HT-29 (cell line): ENCODE measurements around the gene SPATA16. TPM values are rescaled to one million over a fixed set of nuclear protein-coding genes. Genes with fewer than 3 reads are reported as not detected.

Source experiments
- DNase-seq: peaks from one replicate; pipeline ENCODE4 v3.0.0-alpha.2; 2015; ENCODE audit warnings: low spot score
- total RNA-seq: library from RNA; depleted of rRNA; stranded (reverse); fragments of >200 nt; shearing (Covaris generic); gene quantifications from 2 replicates; pipeline ENCODE4 v1.2.3, GENCODE V29; 2014

The SPATA16 gene
- total RNA-seq, 1 experiment from 2014 or later: not detected

DNA sequence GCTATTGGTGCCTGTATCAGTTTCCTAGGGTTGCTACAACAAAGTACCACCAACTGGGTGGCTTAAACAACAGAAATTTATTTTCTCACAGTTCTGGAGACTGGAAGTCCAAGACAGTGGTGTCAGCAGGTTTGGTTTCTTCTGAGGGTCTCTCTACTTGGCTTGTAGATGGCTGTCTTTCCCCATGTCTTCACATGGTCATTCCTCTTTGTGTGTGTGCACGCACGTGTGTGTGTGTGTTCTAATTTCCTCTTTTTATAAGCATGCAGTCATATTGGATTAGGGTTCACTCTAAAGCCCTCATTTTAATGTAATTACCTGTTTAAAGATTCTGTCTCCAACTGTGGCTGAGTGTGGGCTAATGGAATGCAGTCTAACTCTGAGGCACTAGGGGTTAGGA, 182.5 kb downstream of the SPATA16 start:
- no peak for DNase-seq

DNA sequence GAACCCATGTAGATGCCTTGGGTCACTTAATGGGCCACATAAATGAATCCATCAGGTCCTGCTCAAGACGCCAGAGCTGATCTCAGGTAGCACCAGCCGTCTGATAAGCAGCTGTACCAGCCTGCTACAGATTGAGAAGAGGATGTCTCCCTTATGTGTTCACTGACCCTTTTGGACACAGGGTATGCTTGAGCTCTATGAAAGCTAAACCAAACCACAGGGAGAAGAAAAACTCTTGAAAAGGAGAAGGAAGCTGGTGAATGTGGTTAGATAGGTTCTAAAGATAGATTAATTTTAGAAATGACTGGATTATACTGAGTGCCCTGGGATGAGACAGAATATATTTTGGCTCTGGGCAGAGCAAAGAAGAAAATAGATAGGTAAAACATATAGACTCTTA, 187.5 kb downstream of the SPATA16 start:
- DNase-seq: no peak

DNA sequence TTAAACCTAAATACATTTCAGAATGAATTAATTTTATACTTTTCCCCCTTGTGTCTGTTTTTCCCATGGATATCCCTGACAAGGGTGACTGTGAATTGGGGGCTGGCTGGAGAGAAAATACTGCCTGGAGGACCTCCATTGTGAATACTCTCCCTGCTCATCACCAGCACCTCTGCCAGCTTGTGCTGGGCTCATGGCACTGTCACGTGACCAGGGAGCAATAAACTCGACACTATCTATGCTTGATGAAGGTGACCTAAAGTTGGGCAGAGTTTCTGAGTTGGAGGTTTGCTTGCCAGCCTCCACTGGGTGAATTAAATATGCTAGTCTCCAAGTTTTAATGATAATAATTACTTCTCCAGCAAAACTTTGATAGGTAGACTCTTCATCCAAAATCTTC, 189.5 kb downstream of the SPATA16 start:
- DNase-seq: no peak

DNA sequence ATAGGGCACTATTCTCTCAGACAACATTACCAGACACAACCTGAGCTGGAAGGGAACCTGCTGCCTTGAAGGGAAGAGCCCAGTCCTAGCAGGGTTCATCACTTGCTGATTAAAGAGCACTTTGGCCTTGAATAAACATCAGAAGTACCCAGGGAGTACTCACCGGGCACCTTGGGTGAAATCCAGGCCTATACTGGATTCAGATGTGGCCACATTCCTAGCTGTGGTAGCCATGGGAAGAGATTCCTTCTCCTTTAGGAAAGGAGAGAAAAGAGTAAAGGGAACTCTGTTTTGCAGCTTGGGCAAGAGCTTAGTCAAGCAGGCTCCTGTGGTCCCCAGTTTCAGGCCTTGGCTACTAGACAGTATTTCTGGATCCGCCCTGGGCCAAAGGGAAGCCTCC, 195.0 kb downstream of the SPATA16 start:
- no peak for DNase-seq

DNA sequence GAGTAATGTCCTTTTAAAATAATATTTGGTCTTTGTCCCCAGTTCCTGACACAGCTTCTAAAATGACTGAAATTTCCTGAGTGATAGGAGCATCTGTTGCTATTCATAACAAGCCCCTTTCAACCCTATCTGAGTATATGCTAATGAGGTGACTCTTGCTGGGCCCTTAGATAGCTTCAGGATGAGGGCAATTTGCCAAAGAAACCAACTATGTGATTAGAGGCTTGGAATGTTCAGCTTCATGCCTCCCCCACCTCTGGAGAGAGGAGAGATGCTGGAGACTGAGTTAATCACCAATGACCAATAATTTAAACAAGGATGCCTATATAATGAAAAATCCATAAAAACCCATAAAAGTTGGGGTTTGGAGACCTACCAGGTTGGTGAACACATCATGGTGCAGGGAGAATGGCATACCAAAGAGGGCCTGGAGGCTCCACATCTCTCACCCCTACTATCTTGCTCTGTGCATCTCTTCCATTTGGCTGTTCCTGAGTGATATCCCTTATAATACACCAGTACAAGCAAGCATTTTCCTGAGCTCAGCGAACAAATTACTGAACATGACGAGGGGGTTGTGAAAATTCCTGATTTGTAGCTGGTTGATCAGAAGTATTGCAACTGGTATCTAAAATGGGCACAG, 201.3 kb downstream of the SPATA16 start:
- DNase-seq: no peak

DNA sequence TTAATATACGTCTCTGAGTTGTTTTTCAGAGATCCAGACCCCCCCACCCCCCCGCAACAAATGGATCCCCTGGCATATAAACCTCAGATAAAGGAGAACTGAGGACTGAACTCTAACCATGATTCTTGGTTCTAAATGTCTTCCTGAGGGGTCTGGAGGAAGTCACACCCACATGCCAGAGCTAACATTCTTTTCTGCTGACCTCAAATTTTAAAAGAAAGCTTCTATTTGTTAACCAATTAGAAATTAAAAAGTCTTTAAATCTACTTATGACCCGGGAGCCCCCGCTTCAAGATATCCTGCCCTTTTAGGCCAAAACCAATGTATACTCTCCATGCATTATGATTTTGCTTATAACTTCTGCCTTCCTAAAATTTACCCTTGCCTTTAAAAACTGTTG, 202.2 kb downstream of the SPATA16 start:
- no peak for DNase-seq

DNA sequence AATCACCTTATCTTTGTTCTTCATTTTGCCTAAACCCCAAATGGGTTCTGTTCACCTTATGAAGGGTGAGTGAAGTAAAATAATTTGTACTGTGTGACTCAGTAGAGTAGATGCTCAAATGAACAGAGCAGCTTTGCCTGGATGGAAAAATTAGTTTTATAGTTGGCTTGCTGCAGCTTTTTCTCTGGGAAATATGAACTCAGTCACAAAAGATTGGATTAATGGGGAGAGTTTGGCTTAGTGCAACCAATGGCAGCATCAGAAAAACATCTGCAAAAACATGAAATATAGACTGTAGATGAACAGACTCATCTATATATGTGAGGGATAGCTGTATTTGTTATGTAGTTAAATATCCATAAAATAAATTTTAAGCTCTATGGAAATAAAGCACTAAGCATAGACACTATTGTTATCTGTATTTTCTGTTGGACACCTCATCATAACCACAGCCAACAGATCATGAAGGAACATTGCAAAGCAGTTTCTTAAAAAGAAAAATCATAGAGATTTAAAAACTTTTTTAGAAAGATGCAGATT, 209.2 kb downstream of the SPATA16 start:
- DNase-seq: no peak

DNA sequence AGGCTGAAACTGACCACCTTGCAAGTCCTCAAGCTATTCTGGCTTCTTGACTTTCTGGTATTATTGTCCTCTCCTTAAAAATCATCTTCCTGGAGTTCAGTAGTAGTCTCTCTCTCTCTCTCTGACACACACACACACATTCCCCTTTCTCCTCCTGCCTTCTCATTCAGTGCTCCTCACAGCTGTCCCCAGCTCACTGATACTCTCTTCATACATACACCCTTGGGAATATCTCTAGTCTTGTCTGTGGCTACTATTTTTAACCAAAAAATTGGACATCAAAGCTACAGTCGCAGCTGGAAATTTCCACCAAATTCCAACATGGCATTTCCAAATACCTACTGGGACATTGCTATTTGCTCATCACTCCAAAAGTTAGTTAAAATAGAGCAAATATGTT, 211.6 kb downstream of the SPATA16 start:
- no peak for DNase-seq

DNA sequence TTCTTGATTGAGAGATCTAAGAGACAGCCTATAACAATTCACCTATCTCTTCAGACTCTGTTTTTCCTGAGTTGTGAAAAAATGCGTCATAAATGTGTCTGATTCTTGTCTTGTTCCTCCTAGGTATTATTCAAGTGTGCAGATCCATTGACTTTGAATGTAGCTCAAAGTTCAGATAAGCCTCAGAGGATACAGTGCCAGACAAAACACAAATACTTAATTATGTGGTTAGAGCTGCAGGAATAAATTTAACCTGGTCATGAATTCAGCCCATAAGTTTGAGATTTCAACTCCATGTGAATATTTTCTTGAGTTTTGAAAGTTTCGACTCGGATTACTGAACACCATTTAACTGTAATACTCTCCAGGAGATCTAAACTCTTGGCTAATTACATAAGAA, 216.5 kb downstream of the SPATA16 start:
- DNase-seq: no peak

DNA sequence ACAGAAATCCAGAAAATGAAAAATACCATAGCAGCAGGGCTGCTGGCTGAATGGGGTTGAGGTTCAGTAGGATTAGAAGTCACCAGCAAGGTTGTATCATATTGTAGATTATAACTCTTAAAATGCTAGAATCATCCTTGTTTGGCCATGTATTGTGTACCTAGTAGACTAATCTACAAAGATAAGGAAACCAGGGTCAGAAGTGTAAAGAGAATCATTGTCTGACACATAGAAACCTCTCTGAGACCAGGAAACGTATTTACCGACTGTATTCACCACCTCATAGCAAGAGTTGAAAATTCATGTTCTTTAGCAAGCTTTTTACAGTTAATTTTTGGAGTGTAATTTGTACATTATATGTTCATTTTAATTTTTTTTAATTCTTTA, 221.7 kb downstream of the SPATA16 start:
- DNase-seq: no peak

DNA sequence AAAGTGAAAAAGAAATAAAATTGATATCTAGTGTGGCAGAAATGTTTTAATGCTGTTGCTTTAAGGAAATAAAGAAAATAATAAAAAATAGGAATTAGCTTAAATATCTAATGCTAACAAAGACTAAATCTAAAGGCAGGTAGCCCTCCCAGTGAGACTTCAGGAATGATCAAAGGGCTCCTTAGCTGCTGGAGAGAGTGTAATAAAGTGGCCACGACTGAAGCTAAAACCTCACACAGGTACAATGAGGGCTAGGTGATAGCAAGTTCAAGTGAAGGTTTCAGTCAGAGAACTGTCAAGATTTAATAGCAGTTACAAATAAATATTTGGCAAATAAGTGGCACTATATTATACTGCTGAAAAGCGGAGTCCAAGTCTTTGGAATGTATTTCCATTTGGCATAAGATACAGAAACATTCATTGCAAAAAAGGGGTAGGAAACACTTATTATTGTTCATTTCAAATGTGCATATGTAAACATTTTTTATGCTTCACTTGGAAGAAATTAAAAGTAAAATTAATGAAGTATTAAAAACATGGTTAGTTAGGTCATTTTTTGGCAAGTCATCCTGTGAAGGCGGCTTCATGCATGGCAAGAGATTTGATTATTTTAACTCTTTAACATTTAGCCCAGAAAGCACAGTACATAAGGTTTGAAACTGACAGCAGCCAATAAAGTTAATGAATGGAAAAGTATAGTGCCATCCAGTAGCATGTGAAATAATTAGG, 222.3 kb downstream of the SPATA16 start:
- DNase-seq: no peak

DNA sequence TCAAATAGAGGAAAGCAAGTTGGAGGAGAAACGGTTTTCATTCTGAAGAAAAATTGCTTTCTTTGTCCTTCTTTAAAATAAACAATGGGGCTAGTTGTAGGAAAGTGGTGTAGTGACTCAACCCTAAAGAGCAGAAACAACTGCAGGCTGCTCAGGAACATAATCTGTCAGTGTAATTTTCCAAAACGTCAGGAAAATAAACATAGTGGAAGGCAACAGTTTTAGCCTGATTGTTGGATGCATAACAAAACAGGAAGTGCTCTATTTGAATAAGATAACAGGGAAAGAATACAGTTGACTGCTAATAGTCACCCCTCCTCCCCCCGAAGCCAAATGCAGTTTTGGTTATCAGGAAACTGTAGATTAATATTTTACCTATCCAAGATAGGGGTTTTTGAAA, 222.9 kb downstream of the SPATA16 start:
- DNase-seq: peak; percentile 9

DNA sequence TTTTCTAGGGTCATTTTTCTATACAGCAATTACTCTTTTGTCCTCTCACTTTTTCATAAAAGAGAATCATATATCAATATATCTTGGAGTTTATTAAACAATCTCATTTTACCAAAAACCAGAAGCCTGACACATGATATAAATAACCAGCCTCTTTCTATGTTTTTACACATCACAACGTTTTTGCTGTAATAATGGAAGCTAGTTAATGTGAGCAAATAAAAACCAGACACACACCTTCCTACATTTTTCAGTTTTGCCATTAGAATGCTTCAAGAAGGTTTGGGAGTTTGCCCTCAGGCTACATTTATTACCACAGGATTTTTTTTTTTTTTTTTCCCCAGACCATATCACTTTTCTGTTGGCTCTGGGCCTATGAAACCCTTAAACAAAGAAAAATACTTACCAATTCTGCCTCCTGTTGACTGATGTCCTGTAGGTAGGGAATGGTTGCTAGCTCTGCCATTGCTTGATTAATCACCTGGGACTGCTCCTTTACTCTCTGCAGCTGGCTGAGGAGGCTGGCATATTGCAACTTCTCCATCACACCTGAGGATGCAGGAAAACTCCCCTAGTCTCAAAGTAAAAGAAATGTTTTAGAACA, 225.0 kb downstream of the SPATA16 start:
- no peak for DNase-seq

DNA sequence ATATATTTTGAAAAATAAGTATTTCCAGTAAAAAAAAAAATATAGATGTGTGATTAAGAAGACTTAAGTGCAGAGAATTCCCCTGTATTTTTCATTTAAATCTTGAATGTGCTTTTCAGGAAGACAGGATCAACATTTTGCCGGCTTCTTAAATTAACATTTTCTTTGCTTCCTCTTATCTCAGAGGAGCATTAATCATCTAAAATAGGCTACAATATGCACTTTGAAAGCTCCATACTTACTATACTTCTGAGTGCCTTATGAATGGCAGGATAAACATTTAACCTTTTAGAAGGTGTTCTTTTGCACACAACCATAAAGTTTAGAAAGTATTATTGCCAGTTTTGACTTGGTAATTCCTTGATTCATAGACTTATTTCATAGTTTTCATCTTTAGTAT, 226.2 kb downstream of the SPATA16 start:
- no peak for DNase-seq

DNA sequence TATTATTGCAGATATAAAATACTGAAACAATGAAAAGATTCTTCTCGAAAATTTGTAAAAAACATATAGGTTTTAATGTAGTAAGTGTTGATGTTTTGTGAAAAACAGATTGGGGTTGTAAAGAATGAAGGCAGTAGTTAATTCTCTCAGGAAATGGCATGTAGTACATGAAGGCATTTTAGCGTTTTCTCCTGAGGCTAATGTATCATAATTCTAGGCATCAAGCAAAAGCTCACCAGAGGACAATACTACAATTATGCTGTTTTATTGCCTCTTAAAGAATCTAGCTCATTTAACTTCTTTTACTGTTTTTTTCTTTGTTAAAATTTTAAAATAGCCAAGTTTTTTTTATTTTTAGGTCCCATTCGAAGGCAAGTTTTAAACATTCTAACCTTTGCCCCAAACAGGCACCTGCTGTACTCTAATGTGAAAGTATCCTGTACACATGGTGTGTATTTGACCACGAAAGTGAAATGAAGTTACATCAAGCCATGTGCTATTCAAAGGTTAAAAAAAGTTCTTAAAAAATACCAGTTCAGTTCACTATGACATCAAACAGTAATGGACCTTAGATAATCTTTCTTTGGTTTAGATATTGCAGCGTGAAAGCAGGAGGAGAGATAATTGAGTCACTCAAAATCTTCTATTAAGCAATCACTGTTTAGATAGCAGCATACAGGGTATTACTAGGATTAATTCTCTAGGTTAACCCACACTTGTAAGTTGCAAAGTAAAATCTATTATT, 227.0 kb downstream of the SPATA16 start:
- no peak for DNase-seq

DNA sequence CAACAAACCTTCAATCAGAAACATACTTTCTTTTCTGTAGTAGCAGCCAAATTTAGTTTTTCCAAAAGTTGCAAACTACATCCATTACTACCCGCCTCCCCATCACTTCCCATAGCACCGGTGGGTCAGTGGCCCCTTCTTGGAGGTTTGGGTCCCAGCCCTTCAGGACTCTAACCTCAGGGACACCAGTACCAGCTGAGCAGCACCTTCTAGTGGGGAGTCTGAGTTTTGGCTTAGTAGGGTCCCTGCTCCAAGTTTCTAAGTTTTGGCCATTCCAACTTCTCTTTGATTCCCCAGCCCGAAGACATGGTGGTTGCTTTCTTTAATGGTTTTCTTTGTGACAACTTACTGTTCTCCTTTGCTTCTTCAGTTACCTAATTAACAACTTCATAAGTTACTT, 229.9 kb downstream of the SPATA16 start:
- no peak for DNase-seq

DNA sequence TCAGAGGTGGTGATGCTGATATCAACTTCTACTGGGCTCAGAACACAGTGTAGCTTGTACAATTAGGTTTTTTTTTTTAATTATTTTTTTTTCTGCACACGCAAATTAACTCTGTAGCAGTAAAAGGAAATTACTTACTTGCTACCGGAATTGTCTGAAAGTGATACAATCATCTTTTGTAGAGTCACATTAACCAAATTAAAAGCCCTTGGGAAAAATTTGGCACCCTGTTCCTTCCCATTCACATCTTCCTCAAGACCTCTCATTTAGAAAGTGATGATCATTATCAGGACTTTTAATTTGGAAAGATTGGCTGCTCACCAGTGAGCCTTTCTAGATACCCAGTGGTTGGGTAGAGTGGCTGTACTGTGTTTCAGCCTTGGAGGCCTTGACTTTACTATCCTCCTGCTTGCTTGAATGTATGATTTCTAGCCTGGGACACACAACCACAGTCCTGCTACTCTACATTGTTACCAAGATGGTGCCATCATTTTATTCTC, 232.2 kb downstream of the SPATA16 start:
- no peak for DNase-seq

DNA sequence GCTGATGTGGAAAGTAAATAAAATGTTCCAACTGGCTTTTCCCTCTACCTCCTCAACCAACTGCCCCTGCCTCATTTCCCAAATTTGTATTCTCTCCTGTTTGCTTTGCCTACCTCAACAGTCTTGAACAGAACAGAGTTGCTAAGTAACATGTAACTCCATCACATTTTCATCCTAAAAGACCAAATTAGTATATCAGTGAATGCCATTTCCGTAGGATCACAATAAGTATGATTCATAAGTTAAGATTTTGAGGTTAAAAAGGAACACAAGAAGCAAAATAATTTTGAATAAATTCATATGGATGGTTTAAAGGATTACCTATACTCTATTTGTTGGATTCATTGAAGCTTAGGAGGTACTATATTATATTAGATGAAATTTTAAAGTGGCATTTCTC, 235.6 kb downstream of the SPATA16 start:
- no peak for DNase-seq

DNA sequence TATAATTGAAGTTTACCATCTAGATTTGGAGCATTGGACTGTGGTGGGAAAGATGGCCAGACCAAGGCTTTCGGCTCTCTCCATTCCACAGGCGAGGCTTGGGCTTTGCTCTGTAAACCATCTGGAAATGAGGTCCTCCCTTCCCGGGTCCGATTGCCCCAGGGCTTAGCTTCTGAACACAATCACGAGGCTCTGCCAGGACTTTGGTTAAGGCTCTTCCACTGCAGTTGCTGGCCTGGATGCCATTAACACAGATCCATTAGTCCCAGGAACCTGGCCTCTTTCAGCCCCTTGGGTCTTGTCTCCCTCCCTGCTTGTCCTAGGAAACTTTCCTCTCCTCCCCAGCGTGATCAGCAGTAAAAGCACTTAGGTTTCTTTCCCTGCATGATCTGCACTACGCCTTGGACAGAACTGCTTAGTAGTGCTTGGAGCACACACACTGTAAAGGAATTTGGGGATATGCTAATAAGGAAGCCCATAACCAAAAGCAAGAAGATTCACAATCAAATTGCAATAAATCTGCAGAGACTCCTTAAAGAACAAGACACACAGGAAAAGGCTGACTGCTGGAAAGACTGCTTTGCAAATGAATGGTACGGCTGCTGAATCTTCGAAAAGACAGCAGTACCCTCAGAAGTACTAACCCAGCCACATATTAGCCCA, 236.2 kb downstream of the SPATA16 start:
- no peak for DNase-seq

DNA sequence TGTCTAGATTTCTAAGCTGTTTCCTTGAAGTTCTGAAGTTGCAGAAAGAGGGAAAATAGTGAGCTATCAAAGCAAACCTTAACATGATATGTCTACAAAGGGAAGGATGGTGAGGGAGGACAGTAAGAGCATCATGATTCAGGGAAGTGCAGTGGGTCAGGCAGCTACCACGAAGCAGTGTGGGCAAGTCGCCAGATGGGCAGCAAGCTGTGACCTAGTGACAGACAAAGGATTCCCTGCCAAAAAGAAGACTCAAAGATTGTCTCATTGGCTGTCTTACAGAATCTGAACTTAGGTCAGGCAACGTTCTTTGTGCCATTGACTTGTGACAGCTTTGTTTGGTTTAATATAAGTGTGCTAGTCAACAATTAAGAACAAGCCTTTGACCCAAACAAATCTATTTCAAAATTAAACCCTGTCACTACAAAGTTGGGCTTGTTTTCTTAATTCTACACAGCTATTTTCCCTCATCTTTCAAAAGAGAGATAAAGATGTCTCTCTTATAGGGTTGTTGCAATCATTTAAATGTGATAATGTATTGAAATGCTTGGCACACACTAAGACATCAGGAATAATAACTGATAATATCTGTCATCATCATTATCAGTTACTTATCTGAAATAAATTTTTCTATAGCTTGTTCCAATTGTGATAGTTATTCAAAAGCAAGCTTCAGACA, 237.3 kb downstream of the SPATA16 start:
- no peak for DNase-seq

DNA sequence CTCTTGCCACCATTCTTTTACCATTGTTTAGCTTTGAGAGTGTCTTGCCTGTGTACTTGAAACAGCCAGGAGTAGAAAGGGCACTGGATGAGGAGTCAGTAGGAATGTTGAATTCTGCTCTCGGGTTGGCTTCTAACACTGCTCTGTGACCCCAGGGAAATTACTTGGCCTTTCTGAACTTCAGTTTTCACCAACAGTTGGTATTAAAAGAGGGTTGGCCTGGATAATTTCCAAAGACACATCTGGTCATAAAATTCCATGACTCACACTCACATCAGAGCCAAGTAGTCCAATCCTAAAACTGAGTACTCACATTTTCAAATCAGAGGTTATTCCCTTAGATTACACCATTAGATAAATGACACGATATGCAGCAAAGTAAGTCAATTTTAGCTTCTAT, 248.9 kb downstream of the SPATA16 start:
- DNase-seq: no peak
